Progenitor cell of endocrine pancreas (in vitro differentiated cells): ENCODE data around the gene NOP9. TPM values are rescaled to one million over a fixed set of nuclear protein-coding genes. Genes with fewer than 3 reads are reported as not detected.
A peak's percentile ranks its signal among the peaks of the same experiment; 100 is the strongest.

Experiments used
- DNase-seq: peaks from one replicate; pipeline ENCODE4 v3.0.0; 2021; ENCODE audit warnings: low spot score; ENCODE audit not compliant: unreplicated experiment
- H3K27ac Mint-ChIP-seq: 2 replicates; pipeline ENCODE4 v1.8.0; 2021; ENCODE audit warnings: mild to moderate bottlenecking, moderate library complexity, mixed read lengths
- H3K27me3 Mint-ChIP-seq: 2 replicates; pipeline ENCODE4 v1.8.0; 2021; ENCODE audit warnings: mixed read lengths
- H3K36me3 Mint-ChIP-seq: 2 replicates; pipeline ENCODE4 v1.8.0; 2022; ENCODE audit warnings: mixed read lengths; ENCODE audit not compliant: insufficient read depth
- H3K4me1 Mint-ChIP-seq: 2 replicates; pipeline ENCODE4 v1.8.0; 2021; ENCODE audit warnings: low read depth, mixed read lengths
- H3K4me3 Mint-ChIP-seq: 2 replicates; pipeline ENCODE4 v1.8.0; 2021; ENCODE audit warnings: low read depth, mild to moderate bottlenecking, moderate library complexity, mixed read lengths
- H3K9me3 Mint-ChIP-seq: 2 replicates; pipeline ENCODE4 v1.8.0; 2021; ENCODE audit warnings: low read depth, mixed read lengths
- total RNA-seq: library from RNA; stranded (reverse); gene quantifications from 2 replicates; pipeline ENCODE4 v1.2.1, GENCODE V29; 2021
- TF ChIP-seq, protein P1 (sequence below): fragments of 200-600 bp; sonication (generic); IDR thresholded peaks from one replicate; pipeline ENCODE4 v1.5.0; 2021; ENCODE audit warnings: antibody characterized with exemption, mild to moderate bottlenecking; ENCODE audit not compliant: unreplicated experiment

NOP9 gene
- total RNA-seq, 1 donor from 2014 or later = 32.6 TPM

DNA sequence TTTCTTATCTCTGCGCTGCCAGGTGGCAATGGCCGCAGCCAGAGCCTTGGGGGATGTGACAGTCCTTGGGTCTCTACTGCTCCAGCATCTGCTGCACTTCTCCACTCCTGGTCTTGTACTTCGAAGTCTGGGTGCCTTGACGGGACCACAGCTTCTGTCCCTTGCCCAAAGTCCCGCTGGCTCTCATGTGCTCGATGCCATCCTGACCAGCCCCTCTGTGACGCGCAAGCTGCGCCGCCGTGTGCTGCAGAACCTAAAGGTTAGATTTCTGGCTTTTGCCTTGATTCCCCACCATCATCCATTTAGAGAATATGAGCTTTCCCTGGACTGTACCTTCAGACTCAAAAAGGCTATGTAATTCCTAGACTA is 4.4 kb downstream of the NOP9 start:
- DNase-seq = no peak
- Mint-ChIP-seq H3K4me3 (no peak overlapping the region), H3K36me3 (peaks cover 11% of the 10 kb centered on the region), H3K4me1 (peaks cover 26% of the 10 kb centered on the region), H3K9me3 (no peaks in the 10 kb centered on the region), H3K27me3 (no peaks in the 10 kb centered on the region), H3K27ac (no peak overlapping the region)
- TF ChIP-seq, protein P1, sequence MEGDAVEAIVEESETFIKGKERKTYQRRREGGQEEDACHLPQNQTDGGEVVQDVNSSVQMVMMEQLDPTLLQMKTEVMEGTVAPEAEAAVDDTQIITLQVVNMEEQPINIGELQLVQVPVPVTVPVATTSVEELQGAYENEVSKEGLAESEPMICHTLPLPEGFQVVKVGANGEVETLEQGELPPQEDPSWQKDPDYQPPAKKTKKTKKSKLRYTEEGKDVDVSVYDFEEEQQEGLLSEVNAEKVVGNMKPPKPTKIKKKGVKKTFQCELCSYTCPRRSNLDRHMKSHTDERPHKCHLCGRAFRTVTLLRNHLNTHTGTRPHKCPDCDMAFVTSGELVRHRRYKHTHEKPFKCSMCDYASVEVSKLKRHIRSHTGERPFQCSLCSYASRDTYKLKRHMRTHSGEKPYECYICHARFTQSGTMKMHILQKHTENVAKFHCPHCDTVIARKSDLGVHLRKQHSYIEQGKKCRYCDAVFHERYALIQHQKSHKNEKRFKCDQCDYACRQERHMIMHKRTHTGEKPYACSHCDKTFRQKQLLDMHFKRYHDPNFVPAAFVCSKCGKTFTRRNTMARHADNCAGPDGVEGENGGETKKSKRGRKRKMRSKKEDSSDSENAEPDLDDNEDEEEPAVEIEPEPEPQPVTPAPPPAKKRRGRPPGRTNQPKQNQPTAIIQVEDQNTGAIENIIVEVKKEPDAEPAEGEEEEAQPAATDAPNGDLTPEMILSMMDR = no peak

DNA sequence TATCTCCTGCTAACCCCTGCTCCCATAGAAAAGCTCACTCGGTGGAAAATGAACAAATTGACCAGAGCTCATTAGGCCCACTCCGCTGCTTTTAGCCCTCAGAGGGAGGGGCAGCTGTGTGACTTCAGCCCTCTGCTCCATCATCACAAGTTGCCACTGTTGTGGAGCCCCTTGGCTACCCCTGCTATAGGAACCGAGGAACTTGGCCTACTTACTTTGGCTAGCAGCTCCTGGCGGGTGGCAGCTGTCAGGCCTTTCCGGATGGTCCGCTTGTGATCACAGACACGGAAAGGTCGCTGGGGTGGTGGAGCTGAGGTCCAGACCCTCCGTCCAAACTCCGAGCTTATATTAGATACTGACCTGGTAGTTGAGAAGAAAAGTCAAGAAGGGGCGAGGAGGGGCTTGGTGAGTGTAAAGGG is 7.5 kb downstream of the NOP9 start:
- no peak for DNase-seq
- Mint-ChIP-seq H3K9me3 (no peaks in the 10 kb centered on the region), H3K27ac (peak overlapping the region; percentile 73), H3K4me1 (peaks cover 15% of the 10 kb centered on the region), H3K4me3 (peak overlapping the region; percentile 36), H3K36me3 (peaks cover 11% of the 10 kb centered on the region), H3K27me3 (no peaks in the 10 kb centered on the region)
- TF ChIP-seq, protein P1 = no peak

DNA sequence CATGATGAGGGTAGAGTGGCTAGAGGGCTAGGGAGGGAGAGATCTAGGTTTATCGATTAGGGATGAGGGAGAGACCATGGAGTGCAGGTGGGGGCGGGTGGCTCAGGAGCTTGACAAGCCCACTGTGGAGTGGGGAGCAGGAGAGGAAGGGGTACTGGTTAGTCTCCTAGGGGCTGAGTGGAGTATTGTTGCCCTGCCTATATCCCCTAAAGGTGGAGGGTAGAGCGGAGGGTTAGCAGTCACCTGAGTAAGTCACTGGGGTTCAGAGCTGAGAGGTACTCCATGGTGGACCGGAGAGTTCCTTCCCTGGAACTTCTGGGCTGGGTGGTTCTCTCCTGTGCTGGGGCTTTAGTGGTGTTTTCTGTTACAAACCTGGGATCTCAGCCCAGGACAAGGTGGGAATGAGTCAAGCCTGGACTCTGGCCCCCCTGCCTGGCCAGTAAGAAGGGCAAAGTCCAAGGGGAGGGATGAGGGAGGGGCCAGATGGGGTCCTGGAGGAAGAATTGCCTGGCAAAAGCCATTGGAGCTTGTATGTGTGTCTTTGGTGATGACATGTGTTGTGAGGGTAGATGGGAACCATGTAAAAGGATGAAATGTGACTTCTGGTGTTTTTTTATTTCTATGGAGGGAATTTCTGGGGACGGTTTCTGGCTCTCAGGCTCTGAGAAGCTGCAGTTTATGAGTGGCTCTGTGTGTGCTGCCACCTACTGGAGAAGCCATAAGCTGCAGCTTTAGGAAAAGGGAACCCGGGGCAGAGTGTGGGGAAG is 8.1 kb downstream of the NOP9 start, which contains the start of gene CIDEB:
Gene CIDEB, minus strand, starts transcription at position 403 of the 767 bp plus-strand sequence. Its CDS starts 119 bp downstream, at position 284.
- H3K4me3 Mint-ChIP-seq = peak within 1 kb of the TSS; percentile 36
- H3K4me1 Mint-ChIP-seq = peaks cover 15% of the 10 kb centered on the region
- peak; percentile 55 for DNase-seq
- TF ChIP-seq, protein P1 = peak; percentile 98
- no peaks in the 10 kb centered on the region for H3K27me3 Mint-ChIP-seq
- H3K9me3 Mint-ChIP-seq = no peaks in the 10 kb centered on the region
- H3K27ac Mint-ChIP-seq = peak within 1 kb of the TSS; percentile 73
- peaks cover 11% of the 10 kb centered on the region for H3K36me3 Mint-ChIP-seq

DNA sequence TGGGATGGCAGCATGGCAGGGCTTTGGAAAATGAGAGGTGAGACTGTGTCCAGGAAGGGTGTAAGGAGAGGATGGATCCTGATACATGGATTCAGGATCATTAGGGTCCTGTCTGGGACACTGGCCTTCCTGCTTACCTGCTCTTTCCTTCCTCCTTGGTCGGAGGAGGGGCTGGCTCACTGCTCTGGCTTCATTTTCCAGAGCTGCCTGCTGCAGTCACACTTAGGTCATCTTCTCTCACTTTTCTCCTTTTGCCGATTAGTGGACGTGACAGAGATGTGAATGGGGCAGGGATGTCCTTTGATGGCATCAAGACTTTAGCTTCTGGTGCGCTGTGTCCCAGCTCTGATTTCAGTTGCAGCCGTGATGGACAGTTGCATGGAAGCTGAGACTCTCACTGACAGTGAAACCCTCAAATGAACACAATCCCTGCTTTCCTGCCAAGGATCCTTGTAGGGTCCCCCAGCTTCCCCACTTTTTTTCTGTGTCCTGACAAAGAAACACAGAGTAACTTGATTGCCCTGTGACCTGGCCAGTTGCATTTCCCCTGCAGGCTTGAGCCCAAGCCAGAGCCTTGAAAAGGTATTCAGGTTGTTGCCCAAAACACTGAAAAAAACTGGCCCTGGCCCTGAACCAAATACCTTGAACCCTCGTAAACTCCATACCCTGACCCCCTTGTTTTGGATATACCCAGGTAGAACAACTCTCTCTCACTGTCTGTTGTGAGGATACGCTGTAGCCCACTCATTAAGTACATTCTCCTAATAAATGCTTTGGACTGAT is 8.9 kb downstream of the NOP9 start:
- Mint-ChIP-seq H3K9me3 (no peaks in the 10 kb centered on the region), H3K4me1 (peaks cover 15% of the 10 kb centered on the region), H3K4me3 (no peak overlapping the region), H3K27me3 (no peaks in the 10 kb centered on the region), H3K27ac (no peak overlapping the region), H3K36me3 (peaks cover 10% of the 10 kb centered on the region)
- TF ChIP-seq, protein P1 = no peak
- DNase-seq = no peak

DNA sequence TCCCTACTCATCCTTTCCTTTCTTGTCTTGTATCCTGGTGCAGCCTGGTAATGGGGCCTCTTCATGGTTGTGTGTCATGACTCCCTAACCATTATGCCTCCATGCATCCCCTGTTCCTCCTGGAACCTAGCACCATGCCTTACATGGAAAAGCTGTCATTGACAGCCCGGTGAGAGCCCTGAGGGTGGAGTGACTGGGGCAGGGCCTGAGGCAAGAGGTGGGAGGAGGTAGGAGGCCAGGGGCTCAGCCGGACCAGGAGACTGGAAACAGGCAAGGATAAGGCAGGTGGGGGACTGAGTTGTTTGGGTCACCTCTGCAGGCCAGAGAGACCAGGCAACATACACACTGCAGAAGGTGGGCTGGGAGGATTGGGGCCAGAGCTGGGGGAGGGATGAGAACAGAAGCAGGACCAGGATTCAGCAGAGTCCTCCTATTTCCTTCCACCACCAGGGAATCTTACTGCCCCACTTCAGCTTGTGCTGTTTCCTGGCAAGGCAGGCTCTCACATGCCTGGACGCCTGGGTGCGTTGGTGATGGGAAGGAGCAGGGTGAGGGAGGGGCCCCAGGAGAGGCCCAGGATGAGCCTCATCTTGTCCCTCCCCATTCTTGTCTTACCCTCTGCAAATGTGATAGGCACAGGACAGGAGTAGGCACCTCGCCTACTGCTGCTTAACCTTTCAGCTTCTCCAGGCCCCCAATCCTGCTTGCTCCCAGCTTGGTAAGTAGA is 10.1 kb downstream of the NOP9 start, which contains the start of gene LTB4R2:
Gene LTB4R2, plus strand, starts transcription at position 603 of the 727 bp plus-strand sequence. CDS start 525 bp downstream, outside the sequence.
- no peaks in the 10 kb centered on the region for H3K27me3 Mint-ChIP-seq
- H3K9me3 Mint-ChIP-seq = no peaks in the 10 kb centered on the region
- H3K27ac Mint-ChIP-seq = no peak within 1 kb of the TSS
- DNase-seq = no peak
- peaks cover 7% of the 10 kb centered on the region for H3K36me3 Mint-ChIP-seq
- H3K4me3 Mint-ChIP-seq = no peak within 1 kb of the TSS
- peaks cover 15% of the 10 kb centered on the region for H3K4me1 Mint-ChIP-seq
- TF ChIP-seq, protein P1 = no peak
